HG03571 (cell line): ENCODE results near the gene FBXW4.

Experiments
- ATAC-seq: cut with Tn5 transposase; IDR thresholded peaks from one replicate; pipeline ENCODE4 v1.9.1; 2021; ENCODE audit not compliant: unreplicated experiment

Gene FBXW4

GRCh38 chr10:101704331-101704730 lies 9.4 kb upstream of the FBXW4 start:
- no peak for ATAC-seq

- ATAC-seq = no peak
Measured at GRCh38 chr10:101696632-101697031, 1.7 kb upstream of the FBXW4 start.

- no peak for ATAC-seq
Measured at GRCh38 chr10:101695404-101695890, 477 bp upstream of the FBXW4 start.

- ATAC-seq = peak; percentile 63
Measured at GRCh38 chr10:101693978-101694673, 844 bp downstream of the FBXW4 start.

- ATAC-seq = no peak
Measured at GRCh38 chr10:101693651-101693977, 1.4 kb downstream of the FBXW4 start.

GRCh38 chr10:101691081-101691480 lies 3.9 kb downstream of the FBXW4 start:
- no peak for ATAC-seq

GRCh38 chr10:101690461-101690860 lies 4.5 kb downstream of the FBXW4 start:
- no peak for ATAC-seq

- ATAC-seq = no peak
Measured at GRCh38 chr10:101687071-101687658, 7.8 kb downstream of the FBXW4 start.

- ATAC-seq = no peak
Measured at GRCh38 chr10:101686133-101686925, 8.6 kb downstream of the FBXW4 start.

- ATAC-seq = no peak
Measured at GRCh38 chr10:101684782-101685181, 10.2 kb downstream of the FBXW4 start.

GRCh38 chr10:101683276-101683675 lies 11.7 kb downstream of the FBXW4 start:
- ATAC-seq = no peak

GRCh38 chr10:101682172-101682825 lies 12.7 kb downstream of the FBXW4 start:
- ATAC-seq = no peak

- ATAC-seq = no peak
Measured at GRCh38 chr10:101676565-101676964, 18.4 kb downstream of the FBXW4 start.

- no peak for ATAC-seq
Measured at GRCh38 chr10:101675115-101675514, 19.9 kb downstream of the FBXW4 start.

- ATAC-seq = no peak
Measured at GRCh38 chr10:101672536-101672935, 22.4 kb downstream of the FBXW4 start.

- no peak for ATAC-seq
Measured at GRCh38 chr10:101671453-101671852, 23.5 kb downstream of the FBXW4 start.

- no peak for ATAC-seq
Measured at GRCh38 chr10:101670635-101671034, 24.3 kb downstream of the FBXW4 start.

GRCh38 chr10:101669181-101669580 lies 25.8 kb downstream of the FBXW4 start:
- ATAC-seq = no peak

- no peak for ATAC-seq
Measured at GRCh38 chr10:101668566-101668965, 26.4 kb downstream of the FBXW4 start.

GRCh38 chr10:101666083-101666482 lies 28.9 kb downstream of the FBXW4 start:
- no peak for ATAC-seq

GRCh38 chr10:101663097-101663496 lies 31.9 kb downstream of the FBXW4 start:
- no peak for ATAC-seq

- no peak for ATAC-seq
Measured at GRCh38 chr10:101660256-101660655, 34.7 kb downstream of the FBXW4 start.
